GM21717 (cell line): ENCODE results near the gene COX7B2.

Source experiments
- ATAC-seq: cut with Tn5 transposase; IDR thresholded peaks from one replicate; pipeline ENCODE4 v1.9.1; 2021; ENCODE audit warnings: mild to moderate bottlenecking, moderate library complexity; ENCODE audit not compliant: unreplicated experiment

COX7B2 gene, protein sequence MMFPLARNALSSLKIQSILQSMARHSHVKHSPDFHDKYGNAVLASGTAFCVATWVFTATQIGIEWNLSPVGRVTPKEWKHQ

DNA sequence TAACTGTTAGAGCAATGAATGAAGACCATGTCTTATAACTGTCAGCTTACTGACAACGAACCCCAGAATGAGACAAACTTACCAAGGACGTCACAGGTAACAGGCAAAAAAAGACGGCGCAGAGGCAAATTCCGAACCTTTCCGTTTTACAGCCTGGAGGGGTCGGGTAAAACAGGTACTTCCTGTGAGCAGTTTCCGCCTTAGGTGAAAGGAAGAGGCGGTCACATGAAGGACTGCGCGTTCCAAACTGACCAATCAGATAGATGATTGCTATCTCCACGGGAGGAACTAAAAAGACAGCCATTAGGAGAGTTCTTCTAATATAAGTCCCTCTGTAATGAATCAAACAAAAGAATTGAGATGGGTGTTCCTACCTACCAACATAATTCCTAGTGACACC lies at the start of gene COX7B2:
Gene COX7B2 (minus strand): TSS at position 168 of the 400 bp plus-strand sequence. CDS start 174,053 bp downstream, outside the sequence.
- no peak for ATAC-seq

DNA sequence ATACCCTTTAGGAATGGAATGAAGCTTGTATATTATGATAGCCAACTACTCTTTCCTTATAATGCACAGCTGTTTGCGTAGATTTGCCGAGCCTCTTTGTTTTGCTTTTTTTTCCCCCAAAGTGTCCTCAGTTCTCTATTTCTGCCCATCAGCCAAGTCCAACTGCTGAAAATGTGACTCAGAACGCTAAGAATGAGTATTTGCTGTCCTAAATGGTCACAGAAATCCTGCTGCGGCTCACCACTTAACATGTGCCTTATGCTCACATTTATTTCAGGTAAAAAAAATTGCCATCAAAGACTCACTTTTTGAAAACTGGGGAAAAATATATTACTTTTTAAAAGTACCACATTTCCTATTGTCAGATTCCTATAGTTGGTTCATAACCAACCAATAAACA lies 47.4 kb upstream of the COX7B2 start:
- ATAC-seq = no peak

DNA sequence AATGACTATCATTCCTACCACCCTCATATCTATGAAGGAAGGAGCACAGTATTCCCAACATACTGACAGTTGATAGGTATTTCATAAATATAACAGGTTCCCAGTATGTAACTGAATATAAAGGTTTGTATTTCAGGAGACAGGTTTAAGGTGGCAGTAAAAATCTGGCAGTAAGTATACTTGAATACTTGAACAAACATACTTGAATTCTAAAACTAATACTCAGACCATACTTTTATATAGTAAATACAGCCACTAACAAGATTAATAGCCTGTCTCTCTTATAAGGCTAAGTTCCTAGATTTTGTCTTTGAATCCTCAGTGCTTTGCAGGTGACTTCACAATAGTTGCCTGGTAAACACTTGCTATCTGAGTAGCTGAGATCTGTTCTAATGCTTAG lies 46.6 kb upstream of the COX7B2 start:
- ATAC-seq = no peak

DNA sequence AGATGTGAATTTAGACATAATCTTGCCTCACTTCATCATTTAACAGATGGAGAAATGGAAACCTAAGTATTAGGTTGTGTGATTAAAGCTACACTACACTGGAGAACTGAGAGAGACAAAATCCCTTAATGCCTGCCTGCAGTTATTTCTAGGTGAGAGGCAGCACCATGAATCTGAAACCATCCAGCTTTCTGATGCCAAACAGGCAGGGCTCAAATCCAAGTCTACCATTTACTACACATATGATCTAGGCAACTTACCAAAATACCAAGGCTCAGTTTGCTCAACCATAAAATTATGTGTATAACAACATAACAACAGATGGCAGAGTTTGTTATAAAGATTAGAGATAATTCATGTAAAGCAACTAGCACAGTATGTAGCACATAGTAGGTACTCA lies 45.6 kb upstream of the COX7B2 start:
- no peak for ATAC-seq

DNA sequence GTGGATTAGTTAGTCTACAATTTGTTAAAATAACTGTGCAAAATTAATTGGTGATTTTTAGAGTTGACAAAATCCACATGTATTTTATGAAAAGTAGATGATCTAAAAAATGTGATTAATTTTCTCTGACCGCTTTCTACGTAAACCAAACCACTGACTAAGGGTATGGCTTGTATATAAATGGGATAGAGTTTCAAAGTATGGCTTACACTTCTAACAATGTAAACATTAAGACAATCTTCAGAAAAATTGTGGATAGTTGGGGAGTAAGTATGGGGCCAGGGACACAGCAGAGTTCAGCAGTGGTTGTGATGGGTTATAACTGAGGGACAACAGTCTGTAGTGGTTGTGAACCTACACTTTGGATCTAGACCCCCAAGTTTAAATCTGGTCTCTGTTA lies 44.5 kb upstream of the COX7B2 start:
- no peak for ATAC-seq

DNA sequence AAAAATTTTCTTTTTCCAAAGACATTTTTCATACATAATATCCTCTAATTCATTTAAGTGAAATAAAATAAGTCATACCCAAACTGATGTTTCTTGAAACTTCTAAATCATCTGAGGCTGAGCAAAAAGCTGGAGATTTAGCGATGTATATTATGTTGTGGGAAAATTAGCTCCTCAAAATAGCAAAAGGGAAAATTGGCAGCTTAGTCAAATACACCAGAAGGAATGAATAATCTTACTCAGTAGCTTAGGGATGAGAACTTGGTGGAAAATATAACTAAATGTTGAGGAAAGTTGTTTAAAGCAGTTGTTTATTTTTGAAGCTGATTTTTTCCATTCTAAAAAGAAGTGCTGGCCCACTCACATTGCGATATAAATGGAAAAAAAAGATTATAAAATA lies 43.4 kb upstream of the COX7B2 start:
- ATAC-seq = no peak

DNA sequence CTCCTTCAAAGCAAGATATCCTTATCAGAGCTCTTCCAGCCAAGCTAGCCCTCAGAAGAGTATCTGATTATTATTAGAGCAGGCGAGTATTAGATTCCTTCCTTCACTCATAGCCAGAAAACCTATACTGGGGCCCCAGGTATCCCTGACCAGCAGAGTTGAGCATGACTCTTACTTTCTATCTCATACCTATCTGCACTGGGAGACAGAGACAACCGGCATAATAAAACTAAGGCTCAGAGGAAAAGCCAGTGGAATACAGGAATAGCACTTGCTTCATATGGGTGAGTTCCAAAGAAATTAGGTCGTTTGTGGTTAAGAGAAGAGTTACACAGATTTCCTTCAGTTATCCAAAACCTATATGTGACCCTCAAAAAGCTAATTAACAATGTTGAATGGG lies 41.8 kb upstream of the COX7B2 start:
- no peak for ATAC-seq

DNA sequence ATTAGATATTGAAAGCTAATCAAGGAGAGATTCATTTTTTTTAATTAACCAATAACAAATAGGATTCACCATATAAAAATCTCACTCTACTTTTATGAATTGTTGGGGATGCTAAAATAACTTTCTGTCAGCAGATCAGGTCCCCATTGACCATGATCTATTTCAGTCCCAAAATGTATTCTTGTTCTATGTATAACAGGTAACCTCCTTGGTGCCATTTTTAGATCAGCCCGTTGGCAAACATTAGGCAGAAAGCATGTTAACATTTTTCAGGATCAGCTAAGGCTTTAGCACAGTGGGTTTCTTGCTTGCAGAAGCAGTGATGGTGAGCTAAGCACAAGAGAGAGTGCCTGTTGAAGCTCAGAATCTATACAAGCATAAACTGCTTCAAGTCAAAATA lies 40.8 kb upstream of the COX7B2 start:
- ATAC-seq = no peak

DNA sequence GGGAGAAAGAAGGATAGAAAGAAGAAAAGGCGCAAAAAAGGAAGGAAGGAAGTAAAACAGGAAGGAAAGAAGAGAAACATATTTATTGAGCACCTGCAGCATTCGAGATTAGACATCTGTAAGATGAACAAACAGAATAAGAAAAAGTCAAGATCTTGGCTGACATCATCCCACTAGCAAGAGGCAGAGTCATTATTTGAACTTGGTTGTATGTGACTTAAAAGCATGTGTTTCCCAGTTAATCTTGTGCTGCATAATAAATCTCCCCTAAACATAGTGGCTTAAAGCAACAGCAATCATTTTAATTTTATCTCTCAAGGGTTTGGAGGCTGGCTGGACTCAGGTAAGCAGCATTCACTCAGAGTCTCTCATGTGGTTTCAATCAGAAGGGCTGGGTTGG lies 38.5 kb upstream of the COX7B2 start:
- ATAC-seq = no peak

DNA sequence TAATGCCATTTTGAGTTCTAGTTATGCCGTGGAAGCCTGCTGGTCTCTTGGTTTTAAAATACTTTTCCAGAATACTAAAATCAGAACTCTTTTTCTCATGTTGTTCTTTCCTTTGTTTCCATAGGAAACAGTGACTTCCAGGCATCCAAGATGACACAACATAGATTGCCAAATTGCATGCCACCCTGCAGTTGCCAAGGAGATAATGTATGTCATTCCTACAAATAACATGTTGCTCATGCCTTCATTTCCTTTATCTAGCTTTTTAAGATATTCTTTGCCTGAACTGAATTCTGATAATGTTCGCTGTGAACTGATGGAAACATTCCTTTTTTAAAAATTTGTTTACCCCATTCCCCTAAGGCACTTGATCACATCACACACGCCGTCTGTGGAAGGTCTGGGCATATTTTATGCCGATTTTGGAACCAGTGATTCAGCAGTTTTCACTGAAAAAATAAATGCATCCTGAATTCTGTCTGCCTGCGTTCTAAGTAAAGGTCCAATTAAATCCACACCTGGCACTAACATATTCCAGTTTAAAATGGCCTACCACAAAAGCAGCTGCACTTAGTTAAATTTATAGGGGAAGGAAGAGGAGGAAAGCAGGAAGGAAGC lies 38.0 kb upstream of the COX7B2 start:
- no peak for ATAC-seq

DNA sequence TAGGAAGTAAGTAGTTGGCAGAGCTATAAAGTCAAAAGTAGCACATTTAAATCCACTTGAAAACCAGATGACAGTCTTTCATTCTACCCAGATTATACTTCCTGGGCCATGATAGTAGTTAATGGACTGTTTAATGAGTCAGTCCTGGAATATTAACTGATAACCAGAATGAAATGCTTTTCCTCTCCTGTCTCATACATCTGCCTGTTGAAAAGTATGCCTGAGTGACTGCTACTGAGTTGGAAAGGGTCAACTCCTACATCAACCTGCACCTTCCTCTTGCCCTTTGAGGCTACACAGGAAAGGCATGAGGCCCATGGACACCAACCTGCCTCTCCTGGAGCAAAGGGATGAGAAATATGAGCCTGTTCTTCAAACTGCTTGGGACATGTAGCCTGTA lies 36.0 kb upstream of the COX7B2 start:
- no peak for ATAC-seq

DNA sequence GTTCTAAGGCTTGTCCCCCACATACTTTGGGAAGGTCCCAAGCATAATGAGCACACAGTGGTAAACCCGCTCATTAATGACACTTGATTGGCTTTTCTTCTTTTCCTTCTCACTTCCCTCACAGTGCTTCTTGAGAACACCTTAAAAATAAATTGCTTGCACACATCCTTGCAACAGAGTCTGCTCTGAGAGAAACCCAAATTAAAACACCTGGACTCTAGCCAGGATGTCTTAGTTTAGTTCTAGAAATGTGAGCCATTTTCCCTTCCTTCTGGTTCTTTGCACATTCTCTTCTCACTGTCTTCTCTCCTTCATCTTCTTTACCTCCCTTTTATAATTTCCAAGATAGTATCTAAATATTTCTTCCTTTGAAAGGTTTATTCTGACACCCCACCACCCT lies 35.3 kb upstream of the COX7B2 start:
- ATAC-seq = no peak

DNA sequence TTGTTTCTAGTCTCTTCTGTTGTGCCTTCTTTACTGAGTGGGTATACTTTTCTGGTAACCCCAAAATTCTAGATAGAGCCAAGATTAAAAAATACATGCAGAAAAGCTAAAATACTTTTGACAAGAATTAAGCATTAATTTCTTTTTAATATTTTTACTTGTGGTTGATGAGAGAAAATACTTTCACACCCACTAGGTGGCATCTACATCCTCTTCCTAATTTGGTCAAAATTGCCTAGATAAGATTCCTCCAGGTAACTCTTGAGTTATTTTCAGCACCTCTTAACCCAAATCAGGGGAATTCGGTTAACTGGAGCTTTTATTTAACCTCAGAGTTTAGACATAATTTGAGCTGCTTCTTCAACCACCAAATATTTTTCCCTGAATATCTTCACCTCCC lies 28.4 kb upstream of the COX7B2 start:
- no peak for ATAC-seq

DNA sequence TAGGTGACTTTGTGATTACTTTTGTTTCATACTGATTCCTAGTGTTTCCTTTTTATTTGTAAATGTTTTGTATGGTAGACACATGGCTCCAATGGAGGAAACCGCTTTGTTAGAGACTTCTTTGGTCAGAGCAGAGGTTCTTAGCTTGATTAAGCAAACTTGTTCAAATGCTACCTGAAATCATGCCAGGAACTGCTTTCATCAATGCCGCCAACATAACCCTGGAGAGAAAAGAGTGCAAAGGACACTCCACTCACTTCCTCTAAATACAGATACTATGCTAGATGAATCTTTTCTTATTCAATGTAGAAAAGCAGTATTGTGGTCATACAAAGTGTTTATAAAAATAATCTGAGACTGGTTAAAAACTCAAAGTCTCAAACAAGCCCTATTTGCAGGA lies 25.7 kb upstream of the COX7B2 start:
- no peak for ATAC-seq

DNA sequence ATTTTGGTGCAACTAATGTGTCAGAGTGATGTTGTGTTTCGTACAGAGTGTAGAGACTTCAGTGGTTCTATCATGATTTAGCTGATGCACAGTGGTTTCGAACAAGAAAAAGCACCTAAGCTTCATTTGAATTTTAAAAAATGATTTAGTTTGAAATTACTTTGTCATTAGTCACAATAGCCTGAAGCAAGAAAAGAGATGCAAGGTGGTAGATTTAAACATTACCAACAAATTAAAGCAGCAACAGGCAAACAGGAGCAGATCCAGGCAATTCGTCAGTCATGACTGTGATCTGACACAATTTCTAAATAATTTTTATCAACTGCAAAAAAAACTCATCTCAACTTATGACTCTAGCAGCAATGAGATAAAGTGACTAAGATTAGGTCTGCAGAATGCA lies 24.6 kb upstream of the COX7B2 start:
- no peak for ATAC-seq

DNA sequence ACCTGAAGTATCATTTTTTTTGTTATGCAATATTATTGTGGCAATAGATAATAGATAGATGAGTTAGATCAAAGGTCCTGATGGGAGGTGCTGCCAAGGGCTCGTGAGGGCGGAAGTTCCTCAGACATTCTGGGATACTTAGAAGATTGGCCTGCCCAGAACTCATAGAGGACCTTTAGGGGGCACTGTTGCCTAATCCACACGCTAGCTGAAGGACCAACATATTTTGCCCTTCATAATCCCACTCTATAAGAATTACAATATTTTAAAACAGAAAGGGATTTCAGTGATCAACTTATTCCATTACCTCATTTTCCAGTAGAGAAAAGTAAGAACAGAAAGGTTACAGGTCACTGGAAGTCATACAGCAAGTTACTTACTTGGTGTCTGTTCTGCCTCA lies 22.9 kb upstream of the COX7B2 start:
- ATAC-seq = peak; percentile 63

DNA sequence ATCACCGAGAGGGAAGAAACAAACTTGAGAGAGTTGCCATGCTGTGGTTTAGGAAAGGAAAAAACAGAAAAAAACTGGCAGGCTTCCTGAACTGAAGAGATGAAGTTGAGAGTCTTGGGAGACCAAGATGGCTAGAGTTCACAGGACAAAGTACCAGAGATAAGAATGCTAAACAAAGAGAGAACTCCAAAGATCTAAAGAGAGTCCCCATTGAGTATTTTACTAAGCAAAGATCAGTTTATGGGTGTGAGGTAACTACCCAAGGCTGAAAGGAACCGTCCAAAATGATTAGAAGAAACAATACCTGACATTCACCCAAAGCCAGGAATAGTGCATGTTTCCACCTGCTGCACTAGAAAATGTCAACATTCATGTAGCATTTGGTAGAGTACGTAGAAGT lies 21.8 kb upstream of the COX7B2 start:
- ATAC-seq = no peak

DNA sequence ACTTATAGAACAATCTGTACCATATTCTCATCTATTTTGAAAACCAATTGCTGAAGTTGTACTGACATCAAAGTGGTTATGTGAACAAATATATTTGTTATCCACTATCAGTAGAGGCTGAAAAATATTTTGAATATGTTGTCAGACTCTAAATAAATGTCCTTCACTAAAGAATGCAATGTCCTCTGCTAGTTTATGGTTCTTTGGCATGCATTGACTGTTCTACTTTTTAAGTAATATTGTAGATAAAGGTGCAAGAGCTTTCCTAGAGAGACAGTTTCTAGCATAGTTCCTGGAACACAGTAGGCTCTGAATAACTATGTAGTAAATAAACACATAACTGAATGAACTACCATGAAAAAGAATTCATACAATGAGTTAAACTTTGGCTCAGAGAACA lies 18.2 kb upstream of the COX7B2 start:
- ATAC-seq = no peak

DNA sequence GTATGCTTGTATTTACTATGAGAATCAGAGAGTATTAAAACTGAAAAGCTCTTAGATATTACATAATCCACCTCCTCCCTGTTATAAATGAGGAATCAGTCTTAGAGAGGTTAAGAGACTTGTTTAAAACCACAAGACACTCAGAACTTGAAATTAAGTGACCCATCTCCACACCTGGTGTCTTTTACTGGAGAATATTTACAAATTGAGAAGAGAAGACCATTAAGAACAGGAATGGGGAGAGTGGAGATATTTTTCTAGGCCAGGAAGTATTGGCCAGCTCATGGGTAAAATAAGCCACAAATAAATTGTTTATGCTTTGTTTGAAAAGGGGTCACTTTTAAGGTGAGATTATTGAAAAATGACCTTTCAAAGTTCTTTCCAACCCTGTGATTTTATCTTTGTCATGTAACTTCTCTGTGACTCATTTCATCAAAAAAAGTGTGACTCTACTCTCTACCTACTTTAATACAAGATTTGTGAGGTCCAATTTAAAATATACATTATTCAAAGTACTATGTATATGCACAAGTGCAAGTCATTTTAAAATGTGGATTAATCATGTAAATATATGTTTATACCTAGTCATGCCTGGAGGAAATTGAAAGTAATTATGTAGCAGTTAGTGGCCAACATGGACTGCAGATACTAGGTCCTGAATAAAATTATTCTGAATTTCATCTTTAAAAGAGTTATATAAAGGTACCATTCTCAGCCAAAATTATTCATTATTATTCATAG lies 15.9 kb upstream of the COX7B2 start:
- ATAC-seq = no peak

DNA sequence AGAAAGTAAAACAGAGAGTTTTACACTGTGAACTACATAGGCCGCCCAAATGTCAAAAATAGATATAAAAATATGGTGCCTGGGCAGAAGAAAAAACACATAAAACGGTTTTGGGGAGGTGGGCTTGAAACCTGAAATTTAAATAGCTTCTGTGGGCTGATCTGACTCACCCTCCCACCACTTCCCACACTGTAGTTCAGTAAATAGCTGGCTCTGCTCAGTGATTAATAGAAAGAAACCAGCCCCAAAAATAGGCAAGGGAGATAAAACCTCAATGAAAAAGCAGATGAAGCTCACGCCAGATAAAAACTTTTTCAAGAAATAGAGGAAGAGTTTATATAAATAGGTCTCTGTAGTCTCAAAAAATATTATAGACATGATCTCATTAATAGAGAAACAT lies 13.2 kb upstream of the COX7B2 start:
- no peak for ATAC-seq

DNA sequence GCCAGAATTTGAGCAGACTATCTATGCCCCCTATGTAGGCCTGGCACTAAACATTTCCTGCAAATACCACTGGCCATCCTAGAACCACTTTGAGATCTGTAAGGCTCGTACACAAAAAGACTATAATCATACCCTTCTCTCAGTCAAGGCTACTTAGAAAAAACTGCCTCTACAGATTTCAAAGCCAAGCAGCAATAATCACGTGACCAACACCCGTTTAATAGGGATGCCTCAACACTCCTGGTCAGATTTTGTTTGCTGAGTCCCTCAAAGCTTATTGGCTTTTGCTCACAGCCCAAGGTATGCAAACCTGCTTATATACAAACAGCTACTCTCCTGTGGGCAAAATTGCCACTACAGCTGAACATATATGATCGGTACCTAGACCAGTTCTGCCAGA lies 897 bp downstream of the COX7B2 start:
- ATAC-seq = no peak

DNA sequence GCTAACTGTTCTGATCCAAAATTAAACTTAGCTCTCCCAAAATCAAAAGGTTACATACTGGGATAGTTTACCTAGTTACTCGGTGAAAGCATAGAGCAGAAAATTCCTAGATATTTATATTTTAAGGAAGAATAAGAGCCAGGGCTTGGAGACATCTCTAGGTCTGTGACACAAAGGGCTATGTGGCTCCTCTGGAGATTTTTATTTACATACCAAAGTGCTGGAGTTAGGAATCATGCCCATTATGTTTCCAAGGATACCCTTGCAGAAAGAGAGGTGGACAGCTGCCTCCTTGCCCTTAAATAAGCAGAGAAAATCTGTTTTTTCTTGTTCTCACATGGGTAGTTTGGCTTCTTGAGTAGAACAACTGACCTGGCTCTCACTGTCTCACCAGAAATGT lies 9.0 kb downstream of the COX7B2 start:
- ATAC-seq = no peak

DNA sequence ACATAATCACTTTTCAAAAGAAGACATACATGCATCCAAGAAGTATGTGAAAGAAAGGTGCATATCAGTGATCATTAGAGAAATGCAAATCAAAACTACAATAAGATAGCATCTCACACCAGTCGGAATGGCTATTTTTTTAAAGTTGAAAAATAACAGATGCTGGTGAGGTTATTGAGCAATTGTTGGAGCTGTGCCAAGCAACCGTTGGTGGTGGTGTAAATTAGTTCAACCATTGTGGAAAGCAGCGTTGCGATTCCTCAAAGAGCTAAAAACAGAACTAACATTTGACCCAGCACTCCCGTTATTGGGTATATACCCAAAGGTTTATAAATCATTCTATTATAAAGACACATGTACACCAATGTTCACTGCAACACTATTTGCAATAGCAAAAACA lies 14.2 kb downstream of the COX7B2 start:
- ATAC-seq = no peak
